ENCODE measurements around the gene AGBL2.

Gene AGBL2

DNA sequence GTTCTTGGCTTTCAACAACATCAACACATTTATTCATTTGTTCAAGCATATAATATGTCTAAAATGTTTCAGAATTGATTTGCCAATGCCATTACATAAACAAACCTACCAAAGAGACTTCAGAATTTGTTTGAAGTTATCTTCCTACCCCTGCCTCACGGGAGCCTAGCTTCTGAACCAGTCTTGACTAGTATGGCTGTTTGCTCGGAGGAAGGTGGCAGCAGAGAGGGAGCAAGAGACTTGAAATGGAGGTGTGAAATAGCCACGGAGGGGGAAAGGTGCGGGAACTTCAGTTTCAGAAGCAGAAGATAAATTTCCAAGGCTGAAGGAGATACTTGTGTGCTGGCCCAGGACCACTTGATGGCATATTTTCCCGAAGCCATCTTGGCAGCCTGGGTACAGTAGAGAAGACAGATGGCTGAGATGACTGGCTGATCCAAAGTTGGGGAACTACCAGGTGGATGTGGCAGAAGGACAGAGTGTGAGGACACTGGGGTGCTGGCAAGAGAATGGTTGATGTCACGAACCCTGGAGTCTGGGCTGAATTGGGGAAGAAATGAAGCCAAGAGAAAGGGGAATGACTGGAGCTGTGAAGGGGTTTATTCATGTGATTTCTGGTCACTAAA is 58.8 kb downstream of the AGBL2 start:
- TF ChIP-seq POLR2AphosphoS5 (IDR thresholded peaks at IDR 0.05; ENCODE audit: low read depth, low read length) = no peak
- TF ChIP-seq TAF1 (IDR thresholded peaks at IDR 0.05; ENCODE audit: borderline replicate concordance, insufficient read depth, low read length) = no peak
- no peak for TF ChIP-seq SIN3A (IDR thresholded peaks at IDR 0.05; ENCODE audit: borderline replicate concordance, insufficient read depth, low read length)
- TF ChIP-seq FOXP2 (optimal IDR thresholded peaks at IDR 0.05; ENCODE audit: borderline replicate concordance, extremely low read depth, extremely low read length, insufficient read depth) = no peak
- no peak for TF ChIP-seq REST (IDR thresholded peaks at IDR 0.05; ENCODE audit: insufficient read depth in 1 of 2, low read depth in 2 of 2, low read length in 2 of 2)

- TF ChIP-seq TAF1 (IDR thresholded peaks at IDR 0.05; ENCODE audit: borderline replicate concordance, insufficient read depth, low read length) (no peak), FOXP2 (optimal IDR thresholded peaks at IDR 0.05; ENCODE audit: borderline replicate concordance, extremely low read depth, extremely low read length, insufficient read depth) (no peak), REST (IDR thresholded peaks at IDR 0.05; ENCODE audit: insufficient read depth in 1 of 2, low read depth in 2 of 2, low read length in 2 of 2) (no peak), SIN3A (IDR thresholded peaks at IDR 0.05; ENCODE audit: borderline replicate concordance, insufficient read depth, low read length) (no peak), POLR2AphosphoS5 (IDR thresholded peaks at IDR 0.05; ENCODE audit: low read depth, low read length) (no peak)
These were observed 63.2 kb downstream of the AGBL2 start for GRCh38 chr11:47651818-47652469.

GRCh38 chr11:47649276-47649675 is 65.9 kb downstream of the AGBL2 start:
- TF ChIP-seq TAF1 (IDR thresholded peaks at IDR 0.05; ENCODE audit: borderline replicate concordance, insufficient read depth, low read length) (no peak), REST (IDR thresholded peaks at IDR 0.05; ENCODE audit: insufficient read depth in 1 of 2, low read depth in 2 of 2, low read length in 2 of 2) (no peak), FOXP2 (optimal IDR thresholded peaks at IDR 0.05; ENCODE audit: borderline replicate concordance, extremely low read depth, extremely low read length, insufficient read depth) (no peak), POLR2AphosphoS5 (IDR thresholded peaks at IDR 0.05; ENCODE audit: low read depth, low read length) (no peak), SIN3A (IDR thresholded peaks at IDR 0.05; ENCODE audit: borderline replicate concordance, insufficient read depth, low read length) (no peak)

GRCh38 chr11:47646019-47646418 is 69.2 kb downstream of the AGBL2 start:
- TF ChIP-seq SIN3A (IDR thresholded peaks at IDR 0.05; ENCODE audit: borderline replicate concordance, insufficient read depth, low read length) (no peak), REST (IDR thresholded peaks at IDR 0.05; ENCODE audit: insufficient read depth in 1 of 2, low read depth in 2 of 2, low read length in 2 of 2) (no peak), FOXP2 (optimal IDR thresholded peaks at IDR 0.05; ENCODE audit: borderline replicate concordance, extremely low read depth, extremely low read length, insufficient read depth) (no peak), POLR2AphosphoS5 (IDR thresholded peaks at IDR 0.05; ENCODE audit: low read depth, low read length) (no peak), TAF1 (IDR thresholded peaks at IDR 0.05; ENCODE audit: borderline replicate concordance, insufficient read depth, low read length) (no peak)

Measured in PFSK-1 (cell line).